HepG2 (cell line): ENCODE data around the gene AHCY. TPM values are rescaled to one million over a fixed set of nuclear protein-coding genes. Genes with fewer than 3 reads are reported as not detected.

Source experiments
- CBX2 ChIP-seq, 2 experiments: fragments of 200-600 bp in 1 of 2; sonication (generic); formaldehyde crosslinking in 1 of 2; IDR thresholded peaks; 2 replicates each; pipeline versions ENCODE4 v1.7.0 to v1.8.1; 2018 to 2022; ENCODE audit warnings: low read depth in 2 of 2, low read length in 1 of 2, mild to moderate bottlenecking in 1 of 2, missing genetic modification reagents in 1 of 2
- DMAP1 ChIP-seq: IDR thresholded peaks from 2 replicates; pipeline ENCODE4 v1.6.1; 2016
- FLYWCH1 ChIP-seq: sonication (generic); formaldehyde crosslinking; IDR thresholded peaks from 2 replicates; pipeline ENCODE4 v1.8.1; 2023; ENCODE audit warnings: mild to moderate bottlenecking, missing genetic modification reagents
- HNF4A ChIP-seq: sonication (generic); formaldehyde crosslinking; IDR thresholded peaks from 2 replicates; pipeline ENCODE4 v1.4.0; 2020; ENCODE audit warnings: missing genetic modification reagents
- HOXA5 ChIP-seq: sonication (generic); formaldehyde crosslinking; IDR thresholded peaks from 2 replicates; pipeline ENCODE4 v1.4.0; 2020; ENCODE audit warnings: missing genetic modification reagents
- HOXA9 ChIP-seq: sonication (generic); formaldehyde crosslinking; IDR thresholded peaks from 2 replicates; pipeline ENCODE4 v1.8.1; 2022; ENCODE audit warnings: missing genetic modification reagents, mild to moderate bottlenecking, moderate library complexity, borderline replicate concordance
- IRX3 ChIP-seq: sonication (generic); formaldehyde crosslinking; IDR thresholded peaks from 2 replicates; pipeline ENCODE4 v1.8.1; 2023; ENCODE audit warnings: mild to moderate bottlenecking, low read depth, missing genetic modification reagents, borderline replicate concordance
- ISL2 ChIP-seq: sonication (generic); formaldehyde crosslinking; IDR thresholded peaks from 2 replicates; pipeline ENCODE4 v1.5.0; 2020; ENCODE audit warnings: missing genetic modification reagents
- TBX2 ChIP-seq: sonication (generic); formaldehyde crosslinking; IDR thresholded peaks from 2 replicates; pipeline ENCODE4 v1.5.0; 2020; ENCODE audit warnings: missing genetic modification reagents, mild to moderate bottlenecking, borderline replicate concordance
- ZFP37 ChIP-seq: sonication (generic); formaldehyde crosslinking; IDR thresholded peaks from 2 replicates; pipeline ENCODE4 v1.4.0; 2020; ENCODE audit warnings: missing genetic modification reagents, borderline replicate concordance
- ZNF572 ChIP-seq: sonication (generic); formaldehyde crosslinking; IDR thresholded peaks from 2 replicates; pipeline ENCODE4 v1.5.1; 2020; ENCODE audit warnings: mild to moderate bottlenecking, missing genetic modification reagents
- ZNF7 ChIP-seq: IDR thresholded peaks from 2 replicates; pipeline ENCODE4 v1.6.1; 2016; ENCODE audit warnings: missing biosample characterization, missing genetic modification reagents
- polyA plus RNA-seq, 8 experiments: library from polyadenylated mRNA; depleted of rRNA in 3 of 8; stranded (reverse) in 7 of 8; unstranded in 1 of 8; fragments of >200 nt; fragmentation: Illumina TruSeq in 4 of 8; extraction: Trizol in 4 of 8; gene quantifications; 2 replicates each; pipeline versions ENCODE4 v1.2.1 to v1.2.3, GENCODE V29; 2011 to 2016; ENCODE audit warnings: low read depth in 4 of 8, missing spikeins in 1 of 8, mixed read lengths in 1 of 8; ENCODE audit not compliant: insufficient read depth in 1 of 8
- total RNA-seq, 5 experiments: library from RNA; depleted of rRNA; stranded (reverse); fragments of >200 nt; fragmentation: Illumina TruSeq; extraction: Trizol; gene quantifications; 2 replicates each; pipeline ENCODE4 v1.2.3, GENCODE V29; 2016; ENCODE audit warnings: low read depth in 1 of 5
- TF ChIP-seq, protein P1 (sequence below): sonication (generic); formaldehyde crosslinking; IDR thresholded peaks from 2 replicates; pipeline ENCODE4 v1.4.0; 2020; ENCODE audit warnings: missing genetic modification reagents
- TF ChIP-seq, protein P2 (sequence below): sonication (generic); formaldehyde crosslinking; IDR thresholded peaks from 2 replicates; pipeline ENCODE4 v1.4.0; 2020; ENCODE audit warnings: missing genetic modification reagents, mild to moderate bottlenecking, borderline replicate concordance
- TF ChIP-seq, protein P3 (sequence below): sonication (generic); formaldehyde crosslinking; IDR thresholded peaks from one replicate; pipeline ENCODE4 v1.5.1; 2020; ENCODE audit warnings: mild to moderate bottlenecking, missing genetic modification reagents; ENCODE audit errors: not compliant biosample characterization
- TF ChIP-seq, protein P4 (sequence below): IDR thresholded peaks from 2 replicates; pipeline ENCODE4 v1.6.1; 2016; ENCODE audit warnings: control low read depth

Gene AHCY
- total and polyA plus RNA-seq, 2 of the 13 experiments (the other 11 are each of a cell fraction or from before 2014, with no cell fraction given) = 407 to 419 TPM

DNA sequence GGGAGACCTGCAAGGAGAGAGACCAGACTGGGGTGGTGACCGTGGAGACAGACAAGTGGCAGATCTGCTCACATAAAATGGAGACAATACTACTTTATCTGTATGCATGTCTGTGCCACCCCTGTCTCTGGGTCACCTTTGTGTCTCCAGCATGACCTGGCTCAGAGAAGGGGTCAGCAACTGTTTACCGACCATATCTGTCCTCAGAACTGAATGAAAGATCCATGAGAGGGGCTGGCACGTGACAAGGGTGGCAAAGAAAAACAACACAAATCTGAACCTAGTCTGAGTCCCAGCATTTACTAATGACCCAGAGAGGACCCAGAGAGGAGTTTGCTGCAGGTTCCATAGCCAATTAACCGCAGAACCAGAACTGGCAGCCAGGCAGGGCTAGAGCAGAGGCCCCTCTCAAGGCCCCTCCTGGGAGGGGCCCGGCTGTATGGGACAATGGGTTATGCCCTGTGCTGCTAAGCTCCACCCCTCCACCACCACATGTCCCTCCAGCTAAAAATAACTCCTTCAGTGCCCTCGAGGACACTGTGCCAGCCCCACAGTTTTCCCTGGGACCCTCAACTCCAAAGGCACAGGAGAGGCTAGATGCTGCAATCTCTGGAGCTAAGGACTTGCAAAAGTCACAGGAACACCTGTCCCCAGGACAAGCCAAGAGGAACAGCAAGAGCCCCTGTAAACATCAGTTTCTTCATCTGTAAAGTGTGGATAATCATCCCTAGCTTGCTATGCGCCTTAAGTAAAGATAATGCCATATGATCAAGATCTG, 2.2 kb downstream of the AHCY start (continued):
- TF ChIP-seq CBX2 (IDR thresholded peaks at IDR 0.05; ENCODE audit: low read depth, low read length) = no peak
- no peak for TF ChIP-seq CBX2 (CRISPR knock-in tag; IDR thresholded peaks at IDR 0.05; ENCODE audit: low read depth)
- TF ChIP-seq HNF4A (CRISPR knock-in tag) = peak; percentile 68
- TF ChIP-seq HOXA5 (CRISPR knock-in tag) = no peak
- peak; percentile 85 for TF ChIP-seq TBX2 (CRISPR knock-in tag)
- no peak for TF ChIP-seq IRX3
- no peak for TF ChIP-seq ZFP37 (CRISPR knock-in tag)
- peak; percentile 78 for TF ChIP-seq ISL2 (CRISPR knock-in tag)
- TF ChIP-seq, protein P1, sequence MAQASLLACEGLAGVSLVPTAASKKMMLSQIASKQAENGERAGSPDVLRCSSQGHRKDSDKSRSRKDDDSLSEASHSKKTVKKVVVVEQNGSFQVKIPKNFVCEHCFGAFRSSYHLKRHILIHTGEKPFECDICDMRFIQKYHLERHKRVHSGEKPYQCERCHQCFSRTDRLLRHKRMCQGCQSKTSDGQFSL (CRISPR knock-in tag) = no peak
- TF ChIP-seq FLYWCH1 (CRISPR knock-in tag) = no peak
- TF ChIP-seq ZNF572 (CRISPR knock-in tag) = no peak; the same call in 1 of the 2 replicates
- no peak for TF ChIP-seq ZNF7 (CRISPR knock-in tag)
- TF ChIP-seq, protein P2, sequence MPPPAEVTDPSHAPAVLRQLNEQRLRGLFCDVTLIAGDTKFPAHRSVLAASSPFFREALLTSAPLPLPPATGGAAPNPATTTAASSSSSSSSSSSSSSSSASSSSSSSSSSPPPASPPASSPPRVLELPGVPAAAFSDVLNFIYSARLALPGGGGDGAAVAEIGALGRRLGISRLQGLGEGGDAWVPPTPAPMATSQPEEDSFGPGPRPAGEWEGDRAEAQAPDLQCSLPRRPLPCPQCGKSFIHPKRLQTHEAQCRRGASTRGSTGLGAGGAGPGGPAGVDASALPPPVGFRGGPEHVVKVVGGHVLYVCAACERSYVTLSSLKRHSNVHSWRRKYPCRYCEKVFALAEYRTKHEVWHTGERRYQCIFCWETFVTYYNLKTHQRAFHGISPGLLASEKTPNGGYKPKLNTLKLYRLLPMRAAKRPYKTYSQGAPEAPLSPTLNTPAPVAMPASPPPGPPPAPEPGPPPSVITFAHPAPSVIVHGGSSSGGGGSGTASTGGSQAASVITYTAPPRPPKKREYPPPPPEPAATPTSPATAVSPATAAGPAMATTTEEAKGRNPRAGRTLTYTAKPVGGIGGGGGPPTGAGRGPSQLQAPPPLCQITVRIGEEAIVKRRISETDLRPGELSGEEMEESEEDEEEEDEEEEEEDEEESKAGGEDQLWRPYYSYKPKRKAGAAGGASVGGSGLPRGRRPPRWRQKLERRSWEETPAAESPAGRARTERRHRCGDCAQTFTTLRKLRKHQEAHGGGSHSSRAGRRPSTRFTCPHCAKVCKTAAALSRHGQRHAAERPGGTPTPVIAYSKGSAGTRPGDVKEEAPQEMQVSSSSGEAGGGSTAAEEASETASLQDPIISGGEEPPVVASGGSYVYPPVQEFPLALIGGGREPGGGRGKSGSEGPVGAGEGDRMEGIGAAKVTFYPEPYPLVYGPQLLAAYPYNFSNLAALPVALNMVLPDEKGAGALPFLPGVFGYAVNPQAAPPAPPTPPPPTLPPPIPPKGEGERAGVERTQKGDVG = no peak
- no peak for TF ChIP-seq HOXA9 (CRISPR knock-in tag)
- TF ChIP-seq, protein P3, sequence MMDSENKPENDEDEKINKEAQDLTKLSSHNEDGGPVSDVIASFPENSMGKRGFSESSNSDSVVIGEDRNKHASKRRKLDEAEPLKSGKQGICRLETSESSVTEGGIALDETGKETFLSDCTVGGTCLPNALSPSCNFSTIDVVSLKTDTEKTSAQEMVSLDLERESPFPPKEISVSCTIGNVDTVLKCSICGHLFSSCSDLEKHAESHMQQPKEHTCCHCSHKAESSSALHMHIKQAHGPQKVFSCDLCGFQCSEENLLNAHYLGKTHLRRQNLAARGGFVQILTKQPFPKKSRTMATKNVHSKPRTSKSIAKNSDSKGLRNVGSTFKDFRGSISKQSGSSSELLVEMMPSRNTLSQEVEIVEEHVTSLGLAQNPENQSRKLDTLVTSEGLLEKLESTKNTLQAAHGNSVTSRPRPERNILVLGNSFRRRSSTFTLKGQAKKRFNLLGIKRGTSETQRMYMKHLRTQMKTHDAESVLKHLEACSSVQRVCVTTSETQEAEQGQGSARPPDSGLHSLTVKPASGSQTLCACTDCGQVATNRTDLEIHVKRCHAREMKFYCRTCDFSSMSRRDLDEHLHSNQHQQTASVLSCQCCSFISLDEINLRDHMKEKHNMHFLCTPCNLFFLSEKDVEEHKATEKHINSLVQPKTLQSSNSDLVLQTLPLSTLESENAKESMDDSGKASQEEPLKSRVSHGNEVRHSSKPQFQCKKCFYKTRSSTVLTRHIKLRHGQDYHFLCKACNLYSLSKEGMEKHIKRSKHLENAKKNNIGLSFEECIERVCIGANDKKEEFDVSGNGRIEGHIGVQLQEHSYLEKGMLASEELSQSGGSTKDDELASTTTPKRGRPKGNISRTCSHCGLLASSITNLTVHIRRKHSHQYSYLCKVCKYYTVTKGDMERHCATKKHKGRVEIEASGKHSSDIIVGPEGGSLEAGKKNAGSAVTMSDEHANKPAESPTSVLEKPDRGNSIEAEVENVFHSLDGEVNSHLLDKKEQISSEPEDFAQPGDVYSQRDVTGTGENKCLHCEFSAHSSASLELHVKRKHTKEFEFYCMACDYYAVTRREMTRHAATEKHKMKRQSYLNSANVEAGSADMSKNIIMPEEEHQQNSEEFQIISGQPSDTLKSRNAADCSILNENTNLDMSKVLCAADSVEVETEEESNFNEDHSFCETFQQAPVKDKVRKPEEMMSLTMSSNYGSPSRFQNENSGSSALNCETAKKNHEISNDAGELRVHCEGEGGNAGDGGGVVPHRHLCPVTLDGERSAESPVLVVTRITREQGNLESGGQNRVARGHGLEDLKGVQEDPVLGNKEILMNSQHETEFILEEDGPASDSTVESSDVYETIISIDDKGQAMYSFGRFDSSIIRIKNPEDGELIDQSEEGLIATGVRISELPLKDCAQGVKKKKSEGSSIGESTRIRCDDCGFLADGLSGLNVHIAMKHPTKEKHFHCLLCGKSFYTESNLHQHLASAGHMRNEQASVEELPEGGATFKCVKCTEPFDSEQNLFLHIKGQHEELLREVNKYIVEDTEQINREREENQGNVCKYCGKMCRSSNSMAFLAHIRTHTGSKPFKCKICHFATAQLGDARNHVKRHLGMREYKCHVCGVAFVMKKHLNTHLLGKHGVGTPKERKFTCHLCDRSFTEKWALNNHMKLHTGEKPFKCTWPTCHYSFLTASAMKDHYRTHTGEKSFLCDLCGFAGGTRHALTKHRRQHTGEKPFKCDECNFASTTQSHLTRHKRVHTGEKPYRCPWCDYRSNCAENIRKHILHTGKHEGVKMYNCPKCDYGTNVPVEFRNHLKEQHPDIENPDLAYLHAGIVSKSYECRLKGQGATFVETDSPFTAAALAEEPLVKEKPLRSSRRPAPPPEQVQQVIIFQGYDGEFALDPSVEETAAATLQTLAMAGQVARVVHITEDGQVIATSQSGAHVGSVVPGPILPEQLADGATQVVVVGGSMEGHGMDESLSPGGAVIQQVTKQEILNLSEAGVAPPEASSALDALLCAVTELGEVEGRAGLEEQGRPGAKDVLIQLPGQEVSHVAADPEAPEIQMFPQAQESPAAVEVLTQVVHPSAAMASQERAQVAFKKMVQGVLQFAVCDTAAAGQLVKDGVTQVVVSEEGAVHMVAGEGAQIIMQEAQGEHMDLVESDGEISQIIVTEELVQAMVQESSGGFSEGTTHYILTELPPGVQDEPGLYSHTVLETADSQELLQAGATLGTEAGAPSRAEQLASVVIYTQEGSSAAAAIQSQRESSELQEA (CRISPR knock-in tag) = no peak
- no peak; the same call in 1 of the 2 replicates for TF ChIP-seq DMAP1 (CRISPR knock-in tag)
- TF ChIP-seq, protein P4, sequence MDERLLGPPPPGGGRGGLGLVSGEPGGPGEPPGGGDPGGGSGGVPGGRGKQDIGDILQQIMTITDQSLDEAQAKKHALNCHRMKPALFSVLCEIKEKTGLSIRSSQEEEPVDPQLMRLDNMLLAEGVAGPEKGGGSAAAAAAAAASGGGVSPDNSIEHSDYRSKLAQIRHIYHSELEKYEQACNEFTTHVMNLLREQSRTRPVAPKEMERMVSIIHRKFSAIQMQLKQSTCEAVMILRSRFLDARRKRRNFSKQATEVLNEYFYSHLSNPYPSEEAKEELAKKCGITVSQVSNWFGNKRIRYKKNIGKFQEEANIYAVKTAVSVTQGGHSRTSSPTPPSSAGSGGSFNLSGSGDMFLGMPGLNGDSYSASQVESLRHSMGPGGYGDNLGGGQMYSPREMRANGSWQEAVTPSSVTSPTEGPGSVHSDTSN (CRISPR knock-in tag) = no peak
